GM12878 (cell line): ENCODE results near the gene ADGRD1. TPM values are rescaled to one million over a fixed set of nuclear protein-coding genes. Genes with fewer than 3 reads are reported as not detected.

ENCODE experiments used
- ATAC-seq: fragments of 200-7000 bp; cut with Tn5 transposase; 3 replicates; pipeline ENCODE4 v1.9.1; 2020; ENCODE audit warnings: mild to moderate bottlenecking, moderate library complexity
- BruUV-seq: library from RNA; stranded (reverse); fragments of 400-500 nt; replicated peaks from 2 replicates; lab custom pipeline; 2021; lab: Mats Ljungman, UMichigan
- CTCF ChIA-PET: fragments of 300-600 bp; sonication (Branson Sonifier 250); formaldehyde crosslinking; extraction: SDS; loops from one replicate; lab custom pipeline; 2021; ENCODE audit warnings: inconsistent platforms; lab: Yijun Ruan, JAX
- POLR2A ChIA-PET: fragments of 350-600 bp; formaldehyde crosslinking; extraction: SDS; loops from one replicate; lab custom pipeline; 2021; ENCODE audit warnings: inconsistent platforms; lab: Charles Lee
- RAD21 ChIA-PET: fragments of 300-600 bp; sonication (Branson Sonifier 250); formaldehyde crosslinking; loops from one replicate; lab custom pipeline; 2023; ENCODE audit warnings: antibody characterized with exemption; ENCODE audit not compliant: unreplicated experiment; lab: Charles Lee
- SMC1A ChIA-PET: fragments of 300-600 bp; sonication (Branson Sonifier 250); formaldehyde crosslinking; loops from one replicate; lab custom pipeline; 2023; ENCODE audit not compliant: unreplicated experiment, uncharacterized antibody; lab: Charles Lee
- DNase-seq: peaks from one replicate; pipeline ENCODE4 v3.0.0-alpha.2; 2011; ENCODE audit warnings: low read depth, low spot score
- FAIRE-seq: peaks from 3 replicates; lab custom pipeline; 2011; peaks lifted over from hg19 to GRCh38; lab: Jason Lieb, UNC
- H2AFZ ChIP-seq: 2 replicates; pipeline ENCODE4 v1.6.0; 2011; ENCODE audit warnings: low read depth, low read length, control low read depth; ENCODE audit not compliant: control insufficient read depth
- H3K27ac ChIP-seq: 2 replicates; pipeline ENCODE4 v1.5.1; 2011; ENCODE audit warnings: control low read depth; ENCODE audit not compliant: control insufficient read depth, insufficient read depth
- H3K27me3 ChIP-seq, 2 experiments: replicated peaks in 1 of 2; 2 replicates each; pipeline versions ENCODE4 v1.6.0 to v1.6.1; 2011; ENCODE audit warnings: low read length in 1 of 2; ENCODE audit not compliant: control insufficient read depth in 2 of 2, insufficient read depth in 2 of 2
- H3K36me3 ChIP-seq, 2 experiments: 2 replicates each; pipeline ENCODE4 v1.5.1; 2011; ENCODE audit warnings: low read length in 1 of 2; ENCODE audit not compliant: control insufficient read depth in 2 of 2, insufficient read depth in 2 of 2
- H3K4me1 ChIP-seq: 2 replicates; pipeline ENCODE4 v1.6.1; 2011; ENCODE audit warnings: mild to moderate bottlenecking, low read length, moderate library complexity, mixed read lengths; ENCODE audit not compliant: control insufficient read depth, insufficient read depth
- H3K4me2 ChIP-seq: 2 replicates; pipeline ENCODE4 v1.6.0; 2011; ENCODE audit warnings: control low read depth; ENCODE audit not compliant: control insufficient read depth, insufficient read depth
- H3K4me3 ChIP-seq: fragments of 200-600 bp; sonication (generic); 2 replicates; pipeline ENCODE4 v1.5.1; 2016
- H3K79me2 ChIP-seq: 2 replicates; pipeline ENCODE4 v1.6.0; 2011; ENCODE audit warnings: low read length; ENCODE audit not compliant: control insufficient read depth, insufficient read depth
- H3K9ac ChIP-seq: 2 replicates; pipeline ENCODE4 v1.8.0; 2011; ENCODE audit warnings: low read length, control low read depth, mixed read lengths; ENCODE audit not compliant: control insufficient read depth, insufficient read depth
- H3K9me3 ChIP-seq: replicated peaks from 3 replicates; pipeline ENCODE4 v1.5.1; 2011; ENCODE audit warnings: mild to moderate bottlenecking, low read length; ENCODE audit not compliant: control insufficient read depth, insufficient read depth
- H4K20me1 ChIP-seq: 2 replicates; pipeline ENCODE4 v1.6.0; 2011; ENCODE audit not compliant: control insufficient read depth, insufficient read depth
- CREB1 ChIP-seq: IDR thresholded peaks from 2 replicates; pipeline ENCODE4 v1.6.1; 2012; ENCODE audit warnings: low read depth, mild to moderate bottlenecking, inconsistent platforms
- CREM ChIP-seq: IDR thresholded peaks from 2 replicates; pipeline ENCODE4 v1.6.1; 2014; ENCODE audit warnings: antibody characterized with exemption, low read depth
- FOXM1 ChIP-seq: IDR thresholded peaks from 2 replicates; pipeline ENCODE4 v1.6.1; 2012; ENCODE audit warnings: low read depth, mild to moderate bottlenecking, inconsistent platforms, low read length, moderate library complexity
- JUNB ChIP-seq: IDR thresholded peaks from 2 replicates; pipeline ENCODE4 v1.6.1; 2016; ENCODE audit warnings: antibody characterized with exemption, mild to moderate bottlenecking
- NFYB ChIP-seq: IDR thresholded peaks from 2 replicates; pipeline ENCODE4 v1.6.1; 2011; ENCODE audit warnings: low read depth, mild to moderate bottlenecking, low read length, improper control_type of control experiment, moderate library complexity; ENCODE audit not compliant: insufficient read depth
- NR2C2 ChIP-seq: IDR thresholded peaks from 2 replicates; pipeline ENCODE4 v1.6.1; 2011; ENCODE audit warnings: borderline replicate concordance, low read depth; ENCODE audit not compliant: control insufficient read depth, insufficient read length
- PAX5 ChIP-seq: IDR thresholded peaks from 2 replicates; pipeline ENCODE4 v1.6.1; 2011; ENCODE audit warnings: low read depth, low read length, borderline replicate concordance
- PML ChIP-seq: IDR thresholded peaks from 2 replicates; pipeline ENCODE4 v1.6.1; 2012; ENCODE audit warnings: low read length, inconsistent platforms
- RB1 ChIP-seq: fragments of 450-650 bp; formaldehyde crosslinking; IDR thresholded peaks from 2 replicates; pipeline ENCODE4 v1.6.1; 2017; ENCODE audit warnings: mild to moderate bottlenecking, borderline replicate concordance
- SIX5 ChIP-seq: IDR thresholded peaks from 2 replicates; pipeline ENCODE4 v1.6.1; 2011; ENCODE audit warnings: mild to moderate bottlenecking, low read depth, low read length, moderate library complexity; ENCODE audit not compliant: severe bottlenecking
- SREBF1 ChIP-seq: IDR thresholded peaks from 2 replicates; pipeline ENCODE4 v1.6.1; 2012; ENCODE audit warnings: mild to moderate bottlenecking, low read length
- TAF1 ChIP-seq: IDR thresholded peaks from 2 replicates; pipeline ENCODE4 v1.6.1; 2011; ENCODE audit warnings: mild to moderate bottlenecking, low read depth, low read length, borderline replicate concordance
- WGBS: methylation state at CpG from one replicate; pipeline ENCODE4 v1.1.6; 2016; ENCODE audit warnings: low lambda C conversion rate; ENCODE audit not compliant: insufficient replicate concordance, insufficient coverage; ENCODE audit errors: missing lambda C conversion rate; 5-methylcytosine and 5-hydroxymethylcytosine counted together
- in situ Hi-C: fragments of 300-500 bp; cut with MboI; formaldehyde crosslinking; loops from 9 replicates; pipeline ENCODE4 v1.14.3; 2018; ENCODE audit warnings: mixed read lengths
- intact Hi-C: fragments of 100-400 bp; cut with micrococcal nuclease; formaldehyde crosslinking; loops from one replicate; pipeline ENCODE4 v1.14.2; 2022; ENCODE audit not compliant: unreplicated experiment
- polyA plus RNA-seq, 11 experiments: library from polyadenylated mRNA; depleted of rRNA in 4 of 11; unstranded in 6 of 11; stranded (reverse) in 5 of 11; fragments of >200 nt; fragmentation: Nextera tagmentation in 4 of 11; fragmentation: Illumina TruSeq in 1 of 11; extraction: Ambion mirVana in 4 of 11; extraction: Trizol in 1 of 11; gene quantifications; 1 replicate in 1 of 11; 2 replicates in 10 of 11; pipeline versions ENCODE4 v1.2.1 to v1.2.3, GENCODE V29; 2011 to 2016; ENCODE audit warnings: inconsistent platforms in 2 of 11, missing spikeins in 2 of 11, low read depth in 1 of 11
- total RNA-seq, 4 experiments: library from RNA; depleted of rRNA in 3 of 4; stranded (reverse); fragments of >200 nt in 3 of 4; fragmentation: Illumina TruSeq in 1 of 4; extraction: Trizol in 1 of 4; gene quantifications; 2 replicates each; pipeline versions ENCODE4 v1.2.1 to v1.2.3, GENCODE V29; 2013 to 2021
- TF ChIP-seq, protein P1 (sequence below): fragments of 450-650 bp; IDR thresholded peaks from 2 replicates; pipeline ENCODE4 v1.6.1; 2017; ENCODE audit warnings: antibody characterized with exemption, mild to moderate bottlenecking, moderate library complexity
- TF ChIP-seq, protein P2 (sequence below), 3 experiments: IDR thresholded peaks in 2 of 3; conservative IDR thresholded peaks in 1 of 3; 2 replicates each; pipeline ENCODE4 v1.5.1; 2011; ENCODE audit warnings: low read depth in 3 of 3, low read length in 3 of 3, mild to moderate bottlenecking in 3 of 3, control low read depth in 2 of 3, moderate library complexity in 2 of 3, inconsistent platforms in 1 of 3, mixed read lengths in 1 of 3; ENCODE audit not compliant: control insufficient read depth in 2 of 3, insufficient read depth in 1 of 3; ENCODE audit errors: extremely low read depth in 1 of 3
- TF ChIP-seq, protein P3 (sequence below): fragments of 450-650 bp; IDR thresholded peaks from 2 replicates; pipeline ENCODE4 v1.6.1; 2014; ENCODE audit warnings: mild to moderate bottlenecking
- TF ChIP-seq, protein P4 (sequence below): fragments of 150-350 bp; IDR thresholded peaks from 2 replicates; pipeline ENCODE4 v1.6.1; 2014; ENCODE audit warnings: mild to moderate bottlenecking, low read depth, low read length

Gene ADGRD1
- total and polyA plus RNA-seq, 10 of the 15 experiments (the other 5 are each of a cell fraction or from before 2014, with no cell fraction given), result 0.15 to 12.7 (median 1.2) TPM

DNA sequence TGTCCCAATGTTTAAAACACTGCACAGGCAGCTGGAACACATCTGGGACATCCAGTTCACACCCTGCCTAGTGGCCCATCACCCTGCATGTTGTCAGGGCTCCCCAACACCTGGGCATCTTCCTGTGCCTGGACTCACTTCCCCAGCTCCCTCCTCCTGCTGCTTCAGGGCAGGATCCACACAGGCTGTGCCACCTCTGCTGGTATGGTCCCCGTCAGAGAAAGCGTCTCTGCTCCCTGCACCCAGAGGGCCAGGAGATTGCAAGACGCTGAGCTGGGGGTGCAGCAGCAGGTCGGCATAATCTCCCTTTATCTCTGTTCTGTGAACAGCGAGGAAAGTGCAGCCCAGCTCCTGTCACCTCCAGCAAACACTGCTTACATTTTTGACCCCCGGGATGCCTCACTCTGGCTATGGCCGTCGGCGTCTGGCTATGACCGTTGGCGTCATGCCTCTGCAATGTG lies 124.3 kb downstream of the ADGRD1 start:
- no TSS peak for BruUV-seq
- Histone ChIP-seq H3K4me2 (no peak overlapping the region), H3K4me1 (no peaks in the 10 kb centered on the region; the same call in 1 of the 2 replicates), H3K9ac (no peak overlapping the region), H3K27ac (no peak overlapping the region), H2AFZ (no peak overlapping the region), H3K9me3 (peaks cover 2% of the 10 kb centered on the region; the same call in 1 of the 3 replicates), H3K27me3 (no peaks in the 10 kb centered on the region), H3K79me2 (no peaks in the 10 kb centered on the region), H4K20me1 (no peaks in the 10 kb centered on the region; the same call in 1 of the 2 replicates), H3K4me3 (no peak overlapping the region), H3K36me3 (no peaks in the 10 kb centered on the region)
- RAD21 ChIA-PET, result no interaction called here
- 69% methylated on average over 11 of the region's 11 CpGs for WGBS
- CTCF ChIA-PET, result no interaction called here
- ATAC-seq, result no peak
- SMC1A ChIA-PET, result no interaction called here
- no peak for DNase-seq
- POLR2A ChIA-PET, result no interaction called here
- in situ Hi-C loops (no loop called here), intact Hi-C loops (no loop called here)
- FAIRE-seq, result no peak
- TF ChIP-seq, protein P1, sequence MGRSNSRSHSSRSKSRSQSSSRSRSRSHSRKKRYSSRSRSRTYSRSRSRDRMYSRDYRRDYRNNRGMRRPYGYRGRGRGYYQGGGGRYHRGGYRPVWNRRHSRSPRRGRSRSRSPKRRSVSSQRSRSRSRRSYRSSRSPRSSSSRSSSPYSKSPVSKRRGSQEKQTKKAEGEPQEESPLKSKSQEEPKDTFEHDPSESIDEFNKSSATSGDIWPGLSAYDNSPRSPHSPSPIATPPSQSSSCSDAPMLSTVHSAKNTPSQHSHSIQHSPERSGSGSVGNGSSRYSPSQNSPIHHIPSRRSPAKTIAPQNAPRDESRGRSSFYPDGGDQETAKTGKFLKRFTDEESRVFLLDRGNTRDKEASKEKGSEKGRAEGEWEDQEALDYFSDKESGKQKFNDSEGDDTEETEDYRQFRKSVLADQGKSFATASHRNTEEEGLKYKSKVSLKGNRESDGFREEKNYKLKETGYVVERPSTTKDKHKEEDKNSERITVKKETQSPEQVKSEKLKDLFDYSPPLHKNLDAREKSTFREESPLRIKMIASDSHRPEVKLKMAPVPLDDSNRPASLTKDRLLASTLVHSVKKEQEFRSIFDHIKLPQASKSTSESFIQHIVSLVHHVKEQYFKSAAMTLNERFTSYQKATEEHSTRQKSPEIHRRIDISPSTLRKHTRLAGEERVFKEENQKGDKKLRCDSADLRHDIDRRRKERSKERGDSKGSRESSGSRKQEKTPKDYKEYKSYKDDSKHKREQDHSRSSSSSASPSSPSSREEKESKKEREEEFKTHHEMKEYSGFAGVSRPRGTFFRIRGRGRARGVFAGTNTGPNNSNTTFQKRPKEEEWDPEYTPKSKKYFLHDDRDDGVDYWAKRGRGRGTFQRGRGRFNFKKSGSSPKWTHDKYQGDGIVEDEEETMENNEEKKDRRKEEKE, result no peak
- TF ChIP-seq PML (no peak), NR2C2 (no peak), RB1 (no peak), PAX5 (no peak), SIX5 (no peak), TAF1 (no peak), FOXM1 (no peak), NFYB (no peak), JUNB (no peak), CREM (no peak), SREBF1 (no peak), CREB1 (no peak)
- TF ChIP-seq, protein P2, sequence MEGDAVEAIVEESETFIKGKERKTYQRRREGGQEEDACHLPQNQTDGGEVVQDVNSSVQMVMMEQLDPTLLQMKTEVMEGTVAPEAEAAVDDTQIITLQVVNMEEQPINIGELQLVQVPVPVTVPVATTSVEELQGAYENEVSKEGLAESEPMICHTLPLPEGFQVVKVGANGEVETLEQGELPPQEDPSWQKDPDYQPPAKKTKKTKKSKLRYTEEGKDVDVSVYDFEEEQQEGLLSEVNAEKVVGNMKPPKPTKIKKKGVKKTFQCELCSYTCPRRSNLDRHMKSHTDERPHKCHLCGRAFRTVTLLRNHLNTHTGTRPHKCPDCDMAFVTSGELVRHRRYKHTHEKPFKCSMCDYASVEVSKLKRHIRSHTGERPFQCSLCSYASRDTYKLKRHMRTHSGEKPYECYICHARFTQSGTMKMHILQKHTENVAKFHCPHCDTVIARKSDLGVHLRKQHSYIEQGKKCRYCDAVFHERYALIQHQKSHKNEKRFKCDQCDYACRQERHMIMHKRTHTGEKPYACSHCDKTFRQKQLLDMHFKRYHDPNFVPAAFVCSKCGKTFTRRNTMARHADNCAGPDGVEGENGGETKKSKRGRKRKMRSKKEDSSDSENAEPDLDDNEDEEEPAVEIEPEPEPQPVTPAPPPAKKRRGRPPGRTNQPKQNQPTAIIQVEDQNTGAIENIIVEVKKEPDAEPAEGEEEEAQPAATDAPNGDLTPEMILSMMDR (IDR thresholded peaks at IDR 0.05 in 2 of 3, conservative IDR thresholded peaks at IDR 0.05 in 1 of 3; ENCODE audit: control insufficient read depth in 2 of 3, extremely low read depth in 1 of 3, insufficient read depth in 1 of 3, low read depth in 3 of 3, low read length in 3 of 3), result no peak
- TF ChIP-seq, protein P3, sequence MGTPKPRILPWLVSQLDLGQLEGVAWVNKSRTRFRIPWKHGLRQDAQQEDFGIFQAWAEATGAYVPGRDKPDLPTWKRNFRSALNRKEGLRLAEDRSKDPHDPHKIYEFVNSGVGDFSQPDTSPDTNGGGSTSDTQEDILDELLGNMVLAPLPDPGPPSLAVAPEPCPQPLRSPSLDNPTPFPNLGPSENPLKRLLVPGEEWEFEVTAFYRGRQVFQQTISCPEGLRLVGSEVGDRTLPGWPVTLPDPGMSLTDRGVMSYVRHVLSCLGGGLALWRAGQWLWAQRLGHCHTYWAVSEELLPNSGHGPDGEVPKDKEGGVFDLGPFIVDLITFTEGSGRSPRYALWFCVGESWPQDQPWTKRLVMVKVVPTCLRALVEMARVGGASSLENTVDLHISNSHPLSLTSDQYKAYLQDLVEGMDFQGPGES, result no peak
- TF ChIP-seq, protein P4, sequence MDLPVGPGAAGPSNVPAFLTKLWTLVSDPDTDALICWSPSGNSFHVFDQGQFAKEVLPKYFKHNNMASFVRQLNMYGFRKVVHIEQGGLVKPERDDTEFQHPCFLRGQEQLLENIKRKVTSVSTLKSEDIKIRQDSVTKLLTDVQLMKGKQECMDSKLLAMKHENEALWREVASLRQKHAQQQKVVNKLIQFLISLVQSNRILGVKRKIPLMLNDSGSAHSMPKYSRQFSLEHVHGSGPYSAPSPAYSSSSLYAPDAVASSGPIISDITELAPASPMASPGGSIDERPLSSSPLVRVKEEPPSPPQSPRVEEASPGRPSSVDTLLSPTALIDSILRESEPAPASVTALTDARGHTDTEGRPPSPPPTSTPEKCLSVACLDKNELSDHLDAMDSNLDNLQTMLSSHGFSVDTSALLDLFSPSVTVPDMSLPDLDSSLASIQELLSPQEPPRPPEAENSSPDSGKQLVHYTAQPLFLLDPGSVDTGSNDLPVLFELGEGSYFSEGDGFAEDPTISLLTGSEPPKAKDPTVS, result no peak
